ENCODE data around the gene FAM20A.

DNA sequence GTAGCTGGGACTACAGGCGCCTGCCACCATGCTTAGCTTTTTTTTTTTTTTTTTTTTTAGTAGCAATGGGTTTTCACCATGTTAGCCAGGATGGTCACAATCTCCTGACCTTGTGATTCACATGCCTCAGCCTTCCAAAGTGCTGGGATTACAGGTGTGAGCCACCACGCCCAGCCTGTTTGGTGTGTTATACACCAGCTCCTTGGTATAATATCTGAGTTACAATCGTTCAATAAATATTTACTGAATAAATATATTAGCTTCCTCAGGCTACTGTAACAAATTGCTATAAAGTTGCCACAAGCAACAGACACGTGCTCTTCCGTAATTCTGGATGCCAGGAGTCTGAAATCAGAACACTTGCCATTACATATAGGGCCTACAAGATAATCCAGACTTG, 13.6 kb upstream of the FAM20A start:
- no peak for TF ChIP-seq POLR2AphosphoS5 (IDR thresholded peaks at IDR 0.05; ENCODE audit: borderline replicate concordance, low read depth, low read length)
- no peak for TF ChIP-seq EZH2 (IDR thresholded peaks at IDR 0.05)
- TF ChIP-seq FOXP2 (optimal IDR thresholded peaks at IDR 0.05; ENCODE audit: control extremely low read depth, extremely low read length, insufficient read depth), result no peak
